Measurements from ENCODE around the gene DIAPH3. TPM values are rescaled to one million over a fixed set of nuclear protein-coding genes. Genes with fewer than 3 reads are reported as not detected.

DIAPH3 gene
- total and polyA plus RNA-seq, 10 donors = 0.07 to 4.1 (median 1.4) TPM

GRCh38 chr13:59976856-59977255 is 186.9 kb downstream of the DIAPH3 start:
- Histone ChIP-seq H3K4me3 (no peak overlapping the region), H3K4me1 (no peaks in the 10 kb centered on the region), H3K27me3 (replicated peaks in 1 of 7) (no peaks in the 10 kb centered on the region), H3K9me3 (no peaks in the 10 kb centered on the region), H3K27ac (no peak overlapping the region), H3K36me3 (no peaks in the 10 kb centered on the region)
- DNase-seq = no peak
- TF ChIP-seq CTCF (IDR thresholded peaks at IDR 0.05 in 8 of 11, conservative IDR thresholded peaks at IDR 0.05 in 3 of 11) (no peak), POLR2AphosphoS5 (IDR thresholded peaks at IDR 0.05) (no peak), POLR2A (IDR thresholded peaks at IDR 0.05) (no peak)
- 87 to 96% (median 94%) methylated on average over 3 of the region's 3 CpGs for WGBS, 5 donors
- intact Hi-C loops (cut with DNase I; ENCODE audit: low total_unique reads) = no loop called here

GRCh38 chr13:59975807-59976435 is 187.8 kb downstream of the DIAPH3 start:
- Histone ChIP-seq H3K4me3 (no peak overlapping the region), H3K4me1 (no peaks in the 10 kb centered on the region), H3K27ac (no peak overlapping the region), H3K9me3 (no peaks in the 10 kb centered on the region), H3K36me3 (no peaks in the 10 kb centered on the region), H3K27me3 (replicated peaks in 1 of 7) (no peaks in the 10 kb centered on the region)
- no peak for DNase-seq
- WGBS, 5 donors = 92 to 97% (median 96%) methylated on average over 6 of the region's 6 CpGs
- intact Hi-C loops (cut with DNase I; ENCODE audit: low total_unique reads) = no loop called here
- TF ChIP-seq CTCF (IDR thresholded peaks at IDR 0.05 in 8 of 11, conservative IDR thresholded peaks at IDR 0.05 in 3 of 11) (no peak), POLR2A (IDR thresholded peaks at IDR 0.05) (no peak)

GRCh38 chr13:59970847-59971246 is 192.9 kb downstream of the DIAPH3 start:
- intact Hi-C loops (cut with DNase I; ENCODE audit: low total_unique reads) = no loop called here
- H3K4me1 ChIP-seq = no peaks in the 10 kb centered on the region
- H3K27me3 ChIP-seq (replicated peaks in 1 of 7) = no peaks in the 10 kb centered on the region
- H3K4me3 ChIP-seq = no peak overlapping the region
- DNase-seq = no peak
- H3K9me3 ChIP-seq = no peaks in the 10 kb centered on the region
- WGBS, 5 donors = 87 to 93% (median 92%) methylated on average over 3 of the region's 3 CpGs
- TF ChIP-seq POLR2AphosphoS5 (IDR thresholded peaks at IDR 0.05) (no peak), POLR2A (IDR thresholded peaks at IDR 0.05) (no peak), CTCF (IDR thresholded peaks at IDR 0.05 in 8 of 11, conservative IDR thresholded peaks at IDR 0.05 in 3 of 11) (no peak)
- H3K27ac ChIP-seq = no peak overlapping the region
- no peaks in the 10 kb centered on the region for H3K36me3 ChIP-seq

GRCh38 chr13:59963827-59964226 is 199.9 kb downstream of the DIAPH3 start:
- no peak for TF ChIP-seq POLR2A (IDR thresholded peaks at IDR 0.05)
- no peak for TF ChIP-seq CTCF (IDR thresholded peaks at IDR 0.05 in 8 of 11, conservative IDR thresholded peaks at IDR 0.05 in 3 of 11)
- no peak for TF ChIP-seq POLR2AphosphoS5 (IDR thresholded peaks at IDR 0.05)
- no peak overlapping the region for H3K4me3 ChIP-seq
- no peak overlapping the region for H3K27ac ChIP-seq
- DNase-seq = no peak
- H3K27me3 ChIP-seq (replicated peaks in 1 of 7) = no peaks in the 10 kb centered on the region
- H3K36me3 ChIP-seq = no peaks in the 10 kb centered on the region
- H3K4me1 ChIP-seq = no peaks in the 10 kb centered on the region
- H3K9me3 ChIP-seq = no peaks in the 10 kb centered on the region
- intact Hi-C loops (cut with DNase I; ENCODE audit: low total_unique reads) = no loop called here
- WGBS, 5 donors = 38 to 88% (median 60%) methylated on average over 2 of the region's 2 CpGs

Data from spleen (tissue), 11 donors.